Stromal cell of bone marrow (primary cell): ENCODE results near the gene TAS2R13.

Experiments
- DNase-seq: peaks from one replicate; pipeline ENCODE4 v3.0.0-alpha.2; 2012; ENCODE audit warnings: low read depth

TAS2R13 gene, protein sequence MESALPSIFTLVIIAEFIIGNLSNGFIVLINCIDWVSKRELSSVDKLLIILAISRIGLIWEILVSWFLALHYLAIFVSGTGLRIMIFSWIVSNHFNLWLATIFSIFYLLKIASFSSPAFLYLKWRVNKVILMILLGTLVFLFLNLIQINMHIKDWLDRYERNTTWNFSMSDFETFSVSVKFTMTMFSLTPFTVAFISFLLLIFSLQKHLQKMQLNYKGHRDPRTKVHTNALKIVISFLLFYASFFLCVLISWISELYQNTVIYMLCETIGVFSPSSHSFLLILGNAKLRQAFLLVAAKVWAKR

DNA sequence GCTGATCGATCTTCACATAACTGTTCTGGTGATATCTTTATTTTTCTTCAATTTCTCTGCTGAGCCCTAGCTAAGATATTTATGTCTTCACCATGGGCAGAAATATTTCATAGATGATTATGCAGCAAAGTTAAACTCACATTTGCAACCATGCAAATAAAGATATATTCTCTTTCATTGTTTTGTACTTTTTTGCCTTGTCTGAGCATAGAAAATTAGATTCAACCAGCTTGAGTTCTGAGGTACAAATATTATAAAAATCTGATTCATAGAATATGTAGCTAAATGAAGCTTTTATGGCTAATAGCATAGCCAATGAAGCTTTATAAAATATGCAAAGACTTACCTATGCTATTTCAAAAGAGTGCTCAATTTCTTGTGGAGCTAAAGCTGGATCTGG lies at the start of gene TAS2R13:
TSS of gene TAS2R13 (minus strand) at position 101 of the 400 bp plus-strand sequence. CDS start 264 bp downstream, outside the sequence.
- DNase-seq, result no peak

DNA sequence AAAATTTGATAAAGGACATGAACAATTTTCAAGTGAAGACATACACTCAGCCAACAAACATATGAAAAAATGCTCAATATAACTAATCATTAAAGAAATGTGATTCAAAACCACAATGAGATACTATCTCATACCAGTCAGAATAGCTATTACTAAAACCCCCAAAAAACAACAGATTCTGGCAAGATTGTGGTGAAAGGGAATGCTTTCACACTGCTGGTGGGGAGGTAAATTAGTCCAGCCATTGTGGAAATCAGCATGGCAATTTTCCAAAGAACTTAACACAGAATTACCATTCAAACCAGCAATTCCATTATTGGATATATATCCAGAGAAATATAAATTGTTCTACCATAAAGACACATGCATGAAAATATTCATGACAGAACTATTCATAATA lies 48.4 kb upstream of the TAS2R13 start:
- DNase-seq, result no peak

DNA sequence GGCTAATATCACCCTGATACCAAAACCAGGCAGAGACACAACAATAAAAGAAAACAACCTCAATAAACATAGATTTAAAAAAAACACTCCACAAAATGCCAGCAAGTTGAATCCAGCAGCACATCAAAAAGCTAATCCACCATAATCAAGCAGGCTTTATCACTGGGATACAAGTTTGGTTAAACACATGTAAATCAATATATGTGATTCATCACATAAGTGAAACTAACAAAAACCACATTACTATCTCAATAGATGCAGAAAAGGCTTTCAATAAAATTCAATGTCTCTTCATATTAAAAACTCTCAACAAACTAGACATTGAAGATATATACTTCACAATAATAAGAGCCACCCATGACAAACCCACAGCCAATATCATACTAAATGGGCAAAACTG lies 46.7 kb upstream of the TAS2R13 start:
- no peak for DNase-seq

DNA sequence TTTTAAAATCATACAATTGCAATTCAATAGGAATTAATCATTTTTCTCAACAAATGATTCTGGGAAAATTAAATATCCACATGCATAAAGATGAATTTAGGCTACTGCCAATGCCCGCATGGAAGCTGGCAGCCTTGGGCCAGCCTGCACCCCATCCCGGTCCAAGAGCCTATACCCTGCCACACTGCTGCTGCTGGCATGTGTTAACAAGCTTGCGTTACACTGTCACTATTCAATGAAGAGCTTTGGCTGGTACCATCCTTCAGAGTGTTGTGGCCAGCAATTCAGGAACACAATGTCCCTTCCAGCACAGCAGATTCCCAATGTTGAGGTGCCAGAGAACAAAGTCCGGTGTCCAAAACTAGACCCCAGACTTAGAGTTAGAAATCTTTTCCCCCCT lies 43.3 kb upstream of the TAS2R13 start:
- no peak for DNase-seq

DNA sequence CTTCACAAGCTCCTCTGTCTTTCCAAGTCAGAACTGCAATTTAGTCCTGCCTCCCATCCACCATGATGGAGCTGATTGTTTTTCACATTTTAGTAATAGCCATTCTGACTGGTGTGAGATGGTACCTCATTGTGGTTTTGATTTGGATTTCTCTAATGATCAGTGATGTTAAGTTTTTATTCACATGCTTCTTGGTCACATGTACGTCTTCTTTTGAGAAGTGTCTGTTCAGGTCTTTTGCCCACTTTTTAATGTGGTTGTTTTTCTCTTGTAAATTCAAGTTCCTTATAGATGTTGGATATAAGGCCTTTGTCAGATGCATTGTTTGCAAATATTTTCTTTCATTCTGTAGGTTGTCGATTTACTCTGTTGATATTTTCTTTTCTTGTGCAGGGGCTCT lies 33.8 kb upstream of the TAS2R13 start:
- DNase-seq, result no peak

DNA sequence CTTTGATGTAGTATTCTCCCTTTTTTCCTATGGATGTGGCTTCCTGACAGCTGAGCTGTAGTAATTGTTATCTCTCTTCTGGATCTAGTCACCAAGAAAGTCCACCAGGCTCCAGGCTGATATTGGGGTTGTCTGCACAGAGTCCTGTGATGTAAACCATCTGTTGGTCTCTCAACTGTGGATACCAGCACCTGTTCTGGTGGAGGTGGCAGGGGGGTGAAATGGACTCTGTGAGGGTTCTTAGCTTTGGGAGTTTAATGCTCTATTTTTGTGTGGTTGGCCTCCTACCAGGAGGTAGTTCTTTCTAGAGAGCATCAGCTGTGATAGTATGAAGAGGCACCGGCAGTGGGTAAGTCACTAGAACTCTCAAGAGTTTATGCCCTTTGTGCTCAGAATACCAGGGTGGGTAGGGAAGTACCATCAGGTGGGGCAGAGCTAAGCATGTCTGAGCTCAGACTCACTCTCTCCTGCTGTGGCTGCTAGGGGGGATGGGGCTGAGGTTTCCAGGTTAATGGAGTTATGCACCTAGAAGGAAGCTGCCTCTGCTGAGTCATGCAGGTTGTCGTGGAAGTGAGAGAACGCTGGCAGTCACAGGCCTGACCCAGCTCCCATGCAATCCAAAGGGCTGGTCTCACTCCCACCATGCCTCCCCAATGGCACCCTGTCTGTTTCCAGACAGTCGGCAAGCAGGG lies 32.7 kb upstream of the TAS2R13 start:
- DNase-seq, result no peak

DNA sequence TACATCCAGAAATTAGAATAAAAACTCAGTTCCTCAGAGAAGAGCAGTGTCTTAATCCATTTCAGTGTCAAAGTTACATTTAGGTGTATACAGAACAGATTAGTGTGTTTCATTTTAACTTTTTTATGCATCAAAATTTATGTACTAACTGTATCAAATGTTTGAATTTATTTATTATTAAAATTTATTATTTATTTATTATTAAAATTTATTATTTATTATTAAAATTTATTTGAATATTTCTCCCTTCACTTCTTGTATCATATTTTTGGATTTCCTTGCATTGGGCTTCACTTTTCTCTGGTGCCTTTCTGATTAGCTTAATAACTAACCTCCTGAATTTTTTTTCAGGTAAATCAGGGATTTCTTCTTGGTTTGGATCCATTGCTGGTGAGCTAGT lies 32.0 kb upstream of the TAS2R13 start:
- no peak for DNase-seq

DNA sequence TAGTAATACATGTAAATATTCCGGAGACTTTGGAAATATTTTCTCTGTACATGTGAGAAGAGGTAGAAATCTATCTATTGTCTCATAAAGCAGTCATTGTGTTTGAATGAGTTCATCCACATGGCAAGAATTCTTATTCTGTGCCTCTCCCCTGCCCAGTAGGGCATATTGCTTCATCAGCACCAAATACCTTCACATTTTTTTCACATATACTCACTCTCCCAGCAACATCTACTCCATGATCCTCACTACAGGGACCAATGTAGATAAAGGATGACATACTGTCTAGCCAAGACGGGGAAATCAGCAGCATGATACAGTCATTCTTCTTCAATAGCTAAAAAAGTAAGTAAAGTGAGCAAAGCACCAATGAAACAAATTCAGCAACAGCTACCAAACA lies 31.0 kb upstream of the TAS2R13 start:
- DNase-seq, result no peak

DNA sequence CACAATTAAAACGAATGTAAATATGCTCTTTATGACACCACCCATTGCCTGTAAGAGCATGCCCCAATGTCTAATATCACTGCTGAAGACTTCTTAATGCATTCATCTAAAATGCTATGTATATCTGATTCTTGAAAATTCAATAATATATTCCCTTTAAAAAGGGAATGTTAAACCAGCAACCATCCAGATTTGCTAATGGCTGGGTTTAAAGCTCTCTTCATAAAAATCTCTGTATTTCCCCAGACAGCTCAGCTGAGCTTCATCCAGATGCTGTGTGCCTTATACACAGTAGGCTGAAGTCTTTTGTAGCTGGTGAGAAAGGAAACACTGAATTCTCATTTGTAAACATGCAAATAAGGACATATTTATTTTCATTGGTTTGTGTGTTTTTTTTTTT lies 29.8 kb upstream of the TAS2R13 start, which contains the start of gene TAS2R14:
TSS of gene TAS2R14 (minus strand) at position 101 of the 400 bp plus-strand sequence. CDS start at position 45, 56 bp downstream.
- DNase-seq, result no peak

DNA sequence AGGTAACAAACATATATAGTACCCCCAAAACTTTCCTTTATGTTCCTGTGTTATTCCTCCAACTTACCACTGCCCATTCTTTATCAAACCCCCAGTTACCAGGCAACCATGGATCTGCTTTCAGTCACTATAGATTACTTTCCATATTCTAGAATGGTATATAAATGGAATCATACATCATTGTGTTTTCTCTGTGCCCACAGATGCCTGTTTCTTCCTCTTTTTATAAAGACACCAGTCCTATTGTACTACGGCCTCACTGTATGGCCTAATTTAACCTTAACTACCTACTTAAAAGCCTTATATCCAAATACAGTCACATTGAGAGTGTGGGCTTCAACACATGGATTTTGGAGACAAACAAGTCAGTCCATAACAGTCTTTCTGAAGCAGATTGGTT lies 27.1 kb upstream of the TAS2R13 start:
- DNase-seq, result no peak

DNA sequence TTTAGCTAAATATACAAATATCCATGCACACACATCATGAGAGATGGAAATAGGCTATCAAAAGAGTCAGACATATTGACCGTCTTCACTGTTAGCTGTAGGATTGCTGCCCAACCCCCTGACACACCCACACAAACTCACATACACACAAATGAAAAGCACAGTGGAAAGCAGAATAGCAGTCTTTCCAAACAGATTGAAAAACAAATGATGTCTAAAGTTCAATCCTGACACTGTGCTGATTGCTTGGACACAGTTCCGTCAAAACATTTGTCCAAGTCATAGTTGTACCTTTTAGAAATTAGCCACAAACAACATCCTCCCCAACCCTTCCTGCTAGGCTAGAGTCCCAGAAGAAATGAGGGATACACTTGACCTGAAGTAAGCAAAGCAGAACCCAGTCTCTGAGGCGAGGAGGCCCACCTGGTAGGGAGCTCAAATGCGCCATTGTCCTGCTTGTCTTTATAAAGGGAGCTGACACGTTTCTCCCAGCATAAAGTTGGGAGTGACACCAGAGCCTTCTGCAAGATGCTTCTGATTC lies 19.5 kb upstream of the TAS2R13 start, which contains the start of gene PRH2:
TSS of gene PRH2 (plus strand) at position 491 of the 541 bp plus-strand sequence. CDS start at position 529, 38 bp downstream.
- no peak for DNase-seq

DNA sequence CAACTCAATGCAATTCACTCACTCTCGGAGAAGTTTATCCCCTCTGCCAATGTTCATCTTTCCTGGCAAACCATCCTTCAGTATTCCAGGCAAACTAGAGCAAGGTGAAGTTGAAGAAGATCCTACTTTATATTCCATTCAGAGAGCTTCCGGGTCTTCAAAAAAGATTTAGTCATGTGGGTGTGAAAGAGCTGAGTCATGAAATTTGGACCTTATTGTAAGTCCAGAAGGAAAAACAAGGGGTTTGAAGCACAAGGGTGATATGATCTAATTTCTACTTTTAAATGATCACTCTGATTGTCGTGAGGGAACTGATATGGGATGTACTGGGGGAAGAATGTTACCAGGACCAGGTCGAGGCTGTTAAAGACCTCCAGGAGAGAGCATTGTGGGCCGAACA lies 16.9 kb upstream of the TAS2R13 start:
- no peak for DNase-seq

DNA sequence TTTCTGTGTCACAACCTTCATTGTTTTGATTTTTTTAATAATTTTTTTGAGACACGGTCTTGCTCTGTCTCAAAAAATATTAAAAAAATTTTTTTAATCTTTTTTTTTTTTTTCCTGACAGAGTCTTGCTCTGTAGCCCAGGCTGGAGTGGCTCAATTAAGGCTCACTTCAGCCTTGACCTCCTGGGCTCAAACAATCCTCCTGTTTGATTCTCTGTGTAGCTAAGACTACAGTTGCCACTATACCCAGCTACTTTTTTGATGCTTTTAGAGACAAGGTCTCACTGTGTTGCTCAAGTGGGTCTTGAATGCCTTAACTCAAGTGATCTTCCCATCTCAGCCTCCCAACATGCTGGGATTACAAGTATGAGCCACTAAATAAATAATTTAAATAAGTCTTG lies 10.4 kb upstream of the TAS2R13 start:
- no peak for DNase-seq

DNA sequence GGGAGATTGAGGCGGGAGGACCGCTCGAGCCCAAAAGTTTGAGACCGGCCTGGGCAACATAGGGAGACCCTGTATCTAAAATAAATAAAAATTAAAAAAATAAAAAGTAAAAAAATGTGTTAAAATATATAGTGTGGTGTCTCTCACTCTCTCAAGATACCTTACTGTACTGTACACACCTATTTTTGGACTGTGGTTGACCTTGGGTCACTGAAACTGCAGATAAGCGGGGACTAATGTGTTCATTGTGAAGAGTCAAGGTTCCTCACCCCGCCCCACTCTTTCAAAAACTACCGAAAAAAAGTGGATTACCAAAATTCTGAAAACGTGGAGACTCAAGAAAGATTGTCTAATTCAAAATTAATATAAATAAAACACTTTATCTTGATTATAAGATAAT lies 1.0 kb upstream of the TAS2R13 start:
- no peak for DNase-seq

DNA sequence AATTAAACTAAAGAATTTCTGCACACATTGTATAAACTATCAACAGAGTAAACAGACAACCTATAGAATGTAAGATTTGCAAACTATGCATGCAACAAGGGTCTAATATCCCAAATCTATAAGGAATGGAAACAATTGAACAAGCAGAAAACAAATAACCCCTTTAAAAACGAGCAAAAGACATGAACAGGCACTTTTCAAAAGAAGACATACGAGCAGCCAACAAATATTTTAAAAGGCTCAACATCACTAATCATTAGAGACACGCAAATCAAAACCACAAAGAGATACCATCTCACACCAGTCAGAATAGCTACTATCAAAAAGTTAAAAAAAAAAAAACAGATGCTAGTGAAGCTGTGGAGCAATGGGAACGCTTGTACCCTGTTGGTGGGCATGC lies 4.7 kb downstream of the TAS2R13 start:
- no peak for DNase-seq

DNA sequence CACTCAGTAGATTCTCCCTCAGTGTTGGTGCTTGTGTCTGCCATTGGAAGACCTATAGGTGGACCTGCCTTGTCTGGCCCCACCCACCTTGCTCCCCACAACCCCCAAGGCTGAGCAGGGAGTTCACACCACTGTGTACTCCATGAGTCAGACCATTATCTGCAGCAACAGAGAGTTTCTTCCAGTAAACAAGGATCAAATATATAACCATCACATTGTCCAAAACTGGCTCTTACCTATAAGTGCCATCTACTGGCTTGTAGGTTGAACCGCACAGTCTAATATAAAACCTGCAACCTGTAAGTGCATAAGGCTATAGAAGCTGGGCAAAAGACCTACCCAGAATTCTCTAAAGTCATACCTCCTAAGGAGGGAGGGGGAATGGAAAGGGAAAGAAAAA lies 7.9 kb downstream of the TAS2R13 start:
- DNase-seq, result no peak

DNA sequence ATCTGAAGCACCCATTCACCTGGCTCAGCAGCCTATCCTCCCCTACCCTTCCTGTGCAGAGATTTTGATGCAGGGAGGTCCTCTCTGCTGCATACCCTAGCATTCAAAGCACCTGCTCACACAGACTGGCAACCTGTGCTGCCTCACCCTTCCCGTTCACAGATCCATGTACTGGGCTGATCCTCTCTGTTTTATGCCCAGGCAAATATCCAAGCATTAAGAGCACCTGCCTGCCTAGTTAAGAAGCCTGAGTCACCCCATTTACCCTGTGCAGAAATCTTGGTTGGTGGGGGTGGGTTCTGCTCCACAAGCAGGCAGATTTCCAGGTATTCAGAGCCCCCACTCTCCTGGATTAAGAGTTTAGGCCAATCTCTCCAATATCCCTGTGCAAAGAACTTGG lies 8.4 kb downstream of the TAS2R13 start:
- no peak for DNase-seq

DNA sequence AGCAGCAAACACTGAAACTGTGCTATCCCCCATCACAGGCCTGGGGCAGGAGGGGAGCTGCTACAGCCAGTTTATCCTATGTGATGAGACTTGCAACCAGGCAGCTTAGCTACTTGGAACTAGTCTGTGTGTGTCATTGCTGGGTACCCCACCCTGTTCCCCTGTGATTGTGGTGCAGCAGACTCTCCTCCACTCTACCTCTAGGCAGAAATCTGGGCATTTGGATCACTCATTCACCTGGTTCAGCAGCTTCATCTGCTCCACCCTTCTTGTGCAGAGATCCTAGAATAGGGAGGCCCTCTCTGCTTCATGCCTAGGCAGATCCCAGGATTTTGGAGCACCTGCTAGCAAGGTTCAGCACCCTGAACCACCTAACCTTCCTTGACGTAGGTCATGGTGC lies 8.8 kb downstream of the TAS2R13 start:
- no peak for DNase-seq

DNA sequence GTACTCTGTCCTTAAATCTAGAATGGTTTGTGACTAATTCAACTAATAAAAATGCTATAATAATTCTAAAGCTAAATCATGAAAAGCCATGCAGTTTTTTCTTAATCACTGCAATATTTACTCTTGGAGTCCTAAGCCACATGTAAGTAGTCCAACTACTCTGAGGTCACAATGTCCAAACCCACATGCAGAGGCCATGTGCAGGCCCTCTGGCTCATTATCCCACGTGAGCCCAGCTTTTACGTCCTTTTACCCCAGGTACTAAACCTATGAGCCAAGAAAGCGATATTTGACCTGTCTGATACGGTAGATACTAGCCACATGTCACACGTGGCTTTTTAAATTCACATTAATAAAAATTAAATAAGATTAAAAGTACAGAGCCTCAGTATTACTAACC lies 12.5 kb downstream of the TAS2R13 start:
- DNase-seq, result no peak

DNA sequence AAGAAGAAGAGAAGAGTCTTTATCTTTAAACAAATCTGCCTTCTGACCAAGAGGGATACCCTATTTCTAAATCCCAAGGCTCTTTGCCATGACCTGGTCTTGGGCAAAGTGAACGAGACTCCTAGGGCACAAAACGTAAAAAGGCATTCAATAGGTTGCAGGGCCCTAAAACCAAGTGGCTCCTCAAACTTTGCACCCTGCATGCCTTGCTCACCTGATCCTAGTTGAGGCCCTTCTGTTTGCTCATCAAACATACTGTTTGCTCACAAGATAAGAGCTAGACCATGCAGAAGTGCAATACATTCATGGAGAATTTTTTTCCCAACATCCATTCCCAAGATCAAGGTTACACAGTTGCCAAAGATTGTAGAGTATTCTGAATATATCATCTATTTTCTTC lies 17.4 kb downstream of the TAS2R13 start:
- DNase-seq, result no peak

DNA sequence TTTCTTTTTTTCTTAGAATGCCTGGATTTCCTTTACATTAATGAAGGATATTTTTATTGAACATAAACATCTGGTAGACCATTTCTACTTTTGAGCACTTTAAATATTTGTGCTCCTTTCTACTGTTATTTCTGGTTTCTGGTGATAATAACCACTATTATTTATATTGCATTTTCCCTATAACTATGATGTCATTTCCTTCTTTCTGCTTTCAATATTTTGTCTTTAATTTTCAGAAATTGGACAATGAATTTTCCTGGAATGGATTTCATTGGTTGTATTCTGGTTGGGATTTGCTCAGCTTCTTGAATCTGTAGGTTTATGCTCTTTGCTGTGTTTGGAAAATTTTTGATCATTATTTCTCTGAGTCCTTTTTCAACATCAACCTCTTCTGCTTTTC lies 20.1 kb downstream of the TAS2R13 start:
- DNase-seq, result no peak

DNA sequence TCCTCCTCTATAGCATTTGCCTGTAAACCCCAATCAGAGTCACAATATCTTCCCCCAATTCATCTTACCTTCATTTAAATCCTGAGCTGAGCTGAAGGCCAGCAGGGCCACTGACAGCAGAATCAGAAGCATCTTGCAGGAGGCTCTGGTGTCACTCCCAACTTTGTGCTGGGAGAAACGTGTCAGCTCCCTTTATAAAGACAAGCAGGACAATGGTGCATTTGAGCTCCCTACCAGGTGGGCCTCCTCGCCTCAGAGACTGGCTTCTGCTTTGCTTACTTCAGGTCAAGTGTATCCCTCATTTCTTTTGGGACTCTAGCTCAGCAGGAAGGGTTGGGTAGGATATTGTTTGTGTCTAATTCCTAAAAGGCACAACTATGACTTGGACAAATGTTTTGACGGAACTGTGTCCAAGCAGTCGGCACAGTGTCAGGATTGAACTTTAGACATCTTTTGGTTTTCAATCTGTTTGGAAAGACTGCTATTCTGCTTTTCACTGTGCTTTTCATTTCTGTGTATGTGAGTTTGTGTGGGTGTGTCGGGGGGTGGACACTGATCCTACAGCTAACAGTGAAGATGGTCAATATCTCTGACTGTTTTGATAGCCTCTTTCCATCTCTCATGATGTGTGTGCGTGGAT lies 25.2 kb downstream of the TAS2R13 start, which contains the start of gene PRH1:
TSS of gene PRH1 (minus strand) at position 170 of the 640 bp plus-strand sequence. CDS start at position 132, 38 bp downstream.
- no peak for DNase-seq

DNA sequence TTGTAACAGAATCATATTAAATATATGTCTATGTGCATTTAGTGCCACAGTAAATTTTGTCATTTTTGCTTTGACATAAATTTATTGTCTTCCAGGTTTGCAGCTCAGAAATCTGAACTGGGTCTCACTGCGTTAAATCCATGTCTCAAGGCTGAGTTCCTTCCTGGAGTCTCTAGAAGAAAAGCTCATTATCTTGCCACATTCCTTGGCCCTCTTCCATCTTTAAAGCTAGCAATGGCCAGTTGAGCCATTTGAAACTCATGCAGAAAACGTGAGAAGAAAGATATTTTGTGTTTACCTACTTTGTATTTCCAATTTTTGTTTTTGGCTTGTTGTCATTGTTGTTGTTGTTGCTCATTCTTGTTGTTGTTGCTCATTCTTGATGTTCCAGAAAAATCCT lies 36.0 kb downstream of the TAS2R13 start:
- no peak for DNase-seq
